NB4 (cell line): ENCODE measurements around the gene TEX2.

Source experiments
- DNase-seq: peaks from one replicate; pipeline ENCODE4 v3.0.0; 2010; ENCODE audit warnings: low read depth
- H3K4me3 ChIP-seq: one replicate; pipeline ENCODE4 v1.5.1; 2011; ENCODE audit warnings: mild to moderate bottlenecking, low read depth, low read length, moderate library complexity
- MAX ChIP-seq: IDR thresholded peaks from 2 replicates; pipeline ENCODE4 v1.6.1; 2011; ENCODE audit warnings: low read depth, low read length
- MYC ChIP-seq: IDR thresholded peaks from 2 replicates; pipeline ENCODE4 v1.6.1; 2011; ENCODE audit warnings: low read depth, low read length
- POLR2A ChIP-seq: IDR thresholded peaks from 2 replicates; pipeline ENCODE4 v1.6.1; 2011; ENCODE audit warnings: mild to moderate bottlenecking; ENCODE audit not compliant: insufficient read length; ENCODE audit errors: extremely low read depth
- TF ChIP-seq, protein P1 (sequence below): IDR thresholded peaks from one replicate; pipeline ENCODE4 v1.5.1; 2012; ENCODE audit warnings: low read depth, low read length

TEX2 gene

GRCh38 chr17:64162554-64162953 lies 100.5 kb downstream of the TEX2 start:
- H3K4me3 ChIP-seq: no peak overlapping the region
- TF ChIP-seq MYC (no peak), MAX (no peak)

DNA sequence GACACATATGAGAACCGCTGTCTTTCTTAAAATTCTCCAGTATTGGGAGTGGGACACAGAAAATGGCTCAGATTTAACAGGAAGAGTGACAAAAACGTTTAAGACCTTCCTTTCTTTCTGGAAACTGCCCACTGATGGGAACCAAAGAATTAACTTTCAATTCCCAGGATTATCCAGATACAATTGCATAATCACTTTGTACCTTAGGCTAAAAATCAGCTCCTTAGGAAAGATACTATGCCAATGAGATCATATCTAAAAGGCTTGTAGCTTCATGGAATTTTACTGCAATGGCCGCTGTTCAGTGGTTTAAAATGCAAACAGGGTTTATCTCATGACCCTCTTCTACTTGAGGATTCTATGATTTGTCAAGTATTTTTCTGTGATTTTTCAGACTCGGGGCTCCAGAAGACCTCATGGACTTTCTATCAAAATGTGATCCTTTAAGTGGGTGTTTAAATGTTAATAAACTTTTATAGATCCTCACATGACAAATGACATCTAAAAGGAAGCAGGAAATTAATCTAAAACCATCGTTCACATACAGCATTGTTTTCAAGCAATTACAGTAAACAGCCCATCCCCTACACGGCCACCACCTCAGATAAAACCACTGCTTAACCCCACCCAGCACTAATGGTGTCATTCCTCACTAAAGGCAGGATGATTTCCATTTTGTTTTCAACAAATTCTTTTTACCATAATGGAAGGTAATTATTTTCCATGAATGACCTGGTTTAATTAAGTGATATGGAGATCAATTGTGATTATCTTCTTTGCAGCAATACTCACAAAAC lies 101.5 kb downstream of the TEX2 start:
- DNase-seq: no peak
- TF ChIP-seq MYC (no peak), POLR2A (no peak), MAX (no peak)
- TF ChIP-seq, protein P1, sequence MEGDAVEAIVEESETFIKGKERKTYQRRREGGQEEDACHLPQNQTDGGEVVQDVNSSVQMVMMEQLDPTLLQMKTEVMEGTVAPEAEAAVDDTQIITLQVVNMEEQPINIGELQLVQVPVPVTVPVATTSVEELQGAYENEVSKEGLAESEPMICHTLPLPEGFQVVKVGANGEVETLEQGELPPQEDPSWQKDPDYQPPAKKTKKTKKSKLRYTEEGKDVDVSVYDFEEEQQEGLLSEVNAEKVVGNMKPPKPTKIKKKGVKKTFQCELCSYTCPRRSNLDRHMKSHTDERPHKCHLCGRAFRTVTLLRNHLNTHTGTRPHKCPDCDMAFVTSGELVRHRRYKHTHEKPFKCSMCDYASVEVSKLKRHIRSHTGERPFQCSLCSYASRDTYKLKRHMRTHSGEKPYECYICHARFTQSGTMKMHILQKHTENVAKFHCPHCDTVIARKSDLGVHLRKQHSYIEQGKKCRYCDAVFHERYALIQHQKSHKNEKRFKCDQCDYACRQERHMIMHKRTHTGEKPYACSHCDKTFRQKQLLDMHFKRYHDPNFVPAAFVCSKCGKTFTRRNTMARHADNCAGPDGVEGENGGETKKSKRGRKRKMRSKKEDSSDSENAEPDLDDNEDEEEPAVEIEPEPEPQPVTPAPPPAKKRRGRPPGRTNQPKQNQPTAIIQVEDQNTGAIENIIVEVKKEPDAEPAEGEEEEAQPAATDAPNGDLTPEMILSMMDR: no peak
- H3K4me3 ChIP-seq: no peak overlapping the region

More at GRCh38 chr17:64162554-64162953, 100.5 kb downstream of the TEX2 start:
- DNase-seq: no peak

GRCh38 chr17:64160378-64160777 lies 102.7 kb downstream of the TEX2 start:
- no peak overlapping the region for H3K4me3 ChIP-seq
- no peak for TF ChIP-seq POLR2A
- no peak for TF ChIP-seq MYC
- TF ChIP-seq MAX: no peak
- TF ChIP-seq, protein P1: no peak
- DNase-seq: no peak

- no peak for TF ChIP-seq MAX
- TF ChIP-seq, protein P1: no peak
- TF ChIP-seq MYC: no peak
- no peak for TF ChIP-seq POLR2A
- DNase-seq: no peak
- no peak overlapping the region for H3K4me3 ChIP-seq
Measured at GRCh38 chr17:64158831-64159590, 104.0 kb downstream of the TEX2 start.

- H3K4me3 ChIP-seq: no peak overlapping the region
- DNase-seq: no peak
- TF ChIP-seq MYC: no peak
- TF ChIP-seq POLR2A: no peak
- TF ChIP-seq MAX: no peak
- TF ChIP-seq, protein P1: no peak
Measured at GRCh38 chr17:64158406-64158805, 104.7 kb downstream of the TEX2 start.
